ENCODE results near the gene SERPINE2. TPM values are rescaled to one million over a fixed set of nuclear protein-coding genes. Genes with fewer than 3 reads are reported as not detected.

Gene SERPINE2
- total and polyA plus RNA-seq, 2 donors: 17.6 to 84.7 TPM

GRCh38 chr2:224036731-224037361 is 2.2 kb downstream of the SERPINE2 start:
- Histone ChIP-seq H3K36me3 (ENCODE audit: insufficient read depth) (no peaks in the 10 kb centered on the region), H3K4me1 (ENCODE audit: insufficient read depth) (no peaks in the 10 kb centered on the region), H3K27ac (ENCODE audit: low read depth) (no peak overlapping the region), H3K4me3 (ENCODE audit: low read depth, low read length) (no peak overlapping the region)
- 91% methylated on average over 6 of the region's 6 CpGs for WGBS
- DNase-seq (ENCODE audit: extremely low spot score): no peak

GRCh38 chr2:224034017-224034416 is 5.1 kb downstream of the SERPINE2 start:
- H3K4me1 ChIP-seq (ENCODE audit: insufficient read depth): no peaks in the 10 kb centered on the region
- DNase-seq (ENCODE audit: extremely low spot score): no peak
- no peak overlapping the region for H3K27ac ChIP-seq (ENCODE audit: low read depth)
- H3K36me3 ChIP-seq (ENCODE audit: insufficient read depth): no peaks in the 10 kb centered on the region
- WGBS: 91% methylated on average over 5 of the region's 5 CpGs
- no peak overlapping the region for H3K4me3 ChIP-seq (ENCODE audit: low read depth, low read length)

- WGBS: 87% methylated on average over 3 of the region's 3 CpGs
- H3K4me3 ChIP-seq (ENCODE audit: low read depth, low read length): no peak overlapping the region
- no peaks in the 10 kb centered on the region for H3K36me3 ChIP-seq (ENCODE audit: insufficient read depth)
- no peaks in the 10 kb centered on the region for H3K4me1 ChIP-seq (ENCODE audit: insufficient read depth)
- no peak overlapping the region for H3K27ac ChIP-seq (ENCODE audit: low read depth)
- no peak for DNase-seq (ENCODE audit: extremely low spot score)
Observed at GRCh38 chr2:224033601-224034000, 5.5 kb downstream of the SERPINE2 start.

- no peak for DNase-seq (ENCODE audit: extremely low spot score)
- Histone ChIP-seq H3K4me3 (ENCODE audit: low read depth, low read length) (no peak overlapping the region), H3K36me3 (ENCODE audit: insufficient read depth) (no peaks in the 10 kb centered on the region), H3K27ac (ENCODE audit: low read depth) (no peak overlapping the region), H3K4me1 (ENCODE audit: insufficient read depth) (no peaks in the 10 kb centered on the region)
- 49% methylated on average over 4 of the region's 4 CpGs for WGBS
Observed at GRCh38 chr2:224032283-224032682, 6.8 kb downstream of the SERPINE2 start.

GRCh38 chr2:224031358-224031970 is 7.6 kb downstream of the SERPINE2 start:
- no peaks in the 10 kb centered on the region for H3K4me1 ChIP-seq (ENCODE audit: insufficient read depth)
- no peak for DNase-seq (ENCODE audit: extremely low spot score)
- no peaks in the 10 kb centered on the region for H3K36me3 ChIP-seq (ENCODE audit: insufficient read depth)
- H3K4me3 ChIP-seq (ENCODE audit: low read depth, low read length): no peak overlapping the region
- WGBS: 77% methylated on average over 13 of the region's 13 CpGs
- H3K27ac ChIP-seq (ENCODE audit: low read depth): no peak overlapping the region

GRCh38 chr2:224030786-224031185 is 8.3 kb downstream of the SERPINE2 start:
- Histone ChIP-seq H3K4me1 (ENCODE audit: insufficient read depth) (no peaks in the 10 kb centered on the region), H3K36me3 (ENCODE audit: insufficient read depth) (no peaks in the 10 kb centered on the region), H3K27ac (ENCODE audit: low read depth) (no peak overlapping the region), H3K4me3 (ENCODE audit: low read depth, low read length) (no peak overlapping the region)
- 85% methylated on average over 7 of the region's 7 CpGs for WGBS
- DNase-seq (ENCODE audit: extremely low spot score): no peak

GRCh38 chr2:224029876-224030275 is 9.2 kb downstream of the SERPINE2 start:
- no peaks in the 10 kb centered on the region for H3K36me3 ChIP-seq (ENCODE audit: insufficient read depth)
- WGBS: 89% methylated on average over 6 of the region's 6 CpGs
- no peak for DNase-seq (ENCODE audit: extremely low spot score)
- H3K4me3 ChIP-seq (ENCODE audit: low read depth, low read length): no peak overlapping the region
- no peak overlapping the region for H3K27ac ChIP-seq (ENCODE audit: low read depth)
- H3K4me1 ChIP-seq (ENCODE audit: insufficient read depth): no peaks in the 10 kb centered on the region

GRCh38 chr2:224027931-224028330 is 11.2 kb downstream of the SERPINE2 start:
- Histone ChIP-seq H3K4me1 (ENCODE audit: insufficient read depth) (no peaks in the 10 kb centered on the region), H3K36me3 (ENCODE audit: insufficient read depth) (no peaks in the 10 kb centered on the region), H3K4me3 (ENCODE audit: low read depth, low read length) (no peak overlapping the region), H3K27ac (ENCODE audit: low read depth) (no peak overlapping the region)
- WGBS: 87% methylated on average over 5 of the region's 5 CpGs
- no peak for DNase-seq (ENCODE audit: extremely low spot score)

- no peak for DNase-seq (ENCODE audit: extremely low spot score)
- 73% methylated on average over 5 of the region's 5 CpGs for WGBS
- no peak overlapping the region for H3K4me3 ChIP-seq (ENCODE audit: low read depth, low read length)
Observed at GRCh38 chr2:224027070-224027469, 12.0 kb downstream of the SERPINE2 start.

GRCh38 chr2:224025874-224026273 is 13.2 kb downstream of the SERPINE2 start:
- DNase-seq (ENCODE audit: extremely low spot score): no peak
- H3K4me1 ChIP-seq (ENCODE audit: insufficient read depth): no peaks in the 10 kb centered on the region
- WGBS: 81% methylated on average over 7 of the region's 7 CpGs
- H3K27ac ChIP-seq (ENCODE audit: low read depth): no peak overlapping the region
- H3K4me3 ChIP-seq (ENCODE audit: low read depth, low read length): no peak overlapping the region
- no peaks in the 10 kb centered on the region for H3K36me3 ChIP-seq (ENCODE audit: insufficient read depth)

More at GRCh38 chr2:224027070-224027469, 12.0 kb downstream of the SERPINE2 start:
- H3K36me3 ChIP-seq (ENCODE audit: insufficient read depth): no peaks in the 10 kb centered on the region
- no peak overlapping the region for H3K27ac ChIP-seq (ENCODE audit: low read depth)
- H3K4me1 ChIP-seq (ENCODE audit: insufficient read depth): no peaks in the 10 kb centered on the region

GRCh38 chr2:224024270-224024669 is 14.8 kb downstream of the SERPINE2 start:
- H3K4me1 ChIP-seq (ENCODE audit: insufficient read depth): no peaks in the 10 kb centered on the region
- WGBS: 71% methylated on average over 4 of the region's 4 CpGs
- no peak for DNase-seq (ENCODE audit: extremely low spot score)
- H3K4me3 ChIP-seq (ENCODE audit: low read depth, low read length): no peak overlapping the region
- no peaks in the 10 kb centered on the region for H3K36me3 ChIP-seq (ENCODE audit: insufficient read depth)
- no peak overlapping the region for H3K27ac ChIP-seq (ENCODE audit: low read depth)

GRCh38 chr2:224023188-224023587 is 15.9 kb downstream of the SERPINE2 start:
- WGBS: 83% methylated on average over 1 of the region's 1 CpG
- DNase-seq (ENCODE audit: extremely low spot score): no peak

GRCh38 chr2:224022486-224022885 is 16.6 kb downstream of the SERPINE2 start:
- no peak overlapping the region for H3K27ac ChIP-seq (ENCODE audit: low read depth)
- no peak for DNase-seq (ENCODE audit: extremely low spot score)
- no peak overlapping the region for H3K4me3 ChIP-seq (ENCODE audit: low read depth, low read length)
- H3K4me1 ChIP-seq (ENCODE audit: insufficient read depth): no peaks in the 10 kb centered on the region
- H3K36me3 ChIP-seq (ENCODE audit: insufficient read depth): no peaks in the 10 kb centered on the region

More at GRCh38 chr2:224023188-224023587, 15.9 kb downstream of the SERPINE2 start:
- Histone ChIP-seq H3K36me3 (ENCODE audit: insufficient read depth) (no peaks in the 10 kb centered on the region), H3K4me1 (ENCODE audit: insufficient read depth) (no peaks in the 10 kb centered on the region), H3K27ac (ENCODE audit: low read depth) (no peak overlapping the region), H3K4me3 (ENCODE audit: low read depth, low read length) (no peak overlapping the region)

GRCh38 chr2:224020523-224020922 is 18.6 kb downstream of the SERPINE2 start:
- no peak for DNase-seq (ENCODE audit: extremely low spot score)
- no peaks in the 10 kb centered on the region for H3K36me3 ChIP-seq (ENCODE audit: insufficient read depth)
- no peak overlapping the region for H3K27ac ChIP-seq (ENCODE audit: low read depth)
- H3K4me3 ChIP-seq (ENCODE audit: low read depth, low read length): no peak overlapping the region
- 89% methylated on average over 3 of the region's 3 CpGs for WGBS
- H3K4me1 ChIP-seq (ENCODE audit: insufficient read depth): no peaks in the 10 kb centered on the region
